Activated naive CD4-positive, alpha-beta T cell treated with anti-CD3 and anti-CD28 coated beads for 36 hours (primary cell): ENCODE data around the gene MYH15. TPM values are rescaled to one million over a fixed set of nuclear protein-coding genes. Genes with fewer than 3 reads are reported as not detected.

Source experiments
- CTCF ChIA-PET: fragments of 350-600 bp; sonication (Branson Sonifier 250); formaldehyde crosslinking; loops from one replicate; lab custom pipeline; 2021; ENCODE audit warnings: antibody characterized with exemption; lab: Charles Lee
- DNase-seq: peaks from one replicate; pipeline ENCODE4 v3.0.0-alpha.2; 2020
- H3K27ac Mint-ChIP-seq: one replicate; pipeline ENCODE4 v1.8.0; 2021; ENCODE audit warnings: mild to moderate bottlenecking, mixed read lengths
- H3K27me3 Mint-ChIP-seq: one replicate; pipeline ENCODE4 v1.8.0; 2021; ENCODE audit warnings: low read depth, mixed read lengths
- H3K36me3 Mint-ChIP-seq: one replicate; pipeline ENCODE4 v1.8.0; 2021; ENCODE audit warnings: low read depth, mixed read lengths
- H3K4me1 Mint-ChIP-seq: one replicate; pipeline ENCODE4 v1.8.0; 2021; ENCODE audit warnings: low read depth, mixed read lengths
- H3K4me3 Mint-ChIP-seq: one replicate; pipeline ENCODE4 v1.8.0; 2021; ENCODE audit warnings: mild to moderate bottlenecking, moderate library complexity, mixed read lengths
- H3K9me3 Mint-ChIP-seq: one replicate; pipeline ENCODE4 v1.8.0; 2021; ENCODE audit warnings: mixed read lengths
- intact Hi-C: fragments of 100-400 bp; cut with micrococcal nuclease; formaldehyde crosslinking; loops from one replicate; pipeline ENCODE4 v1.15.1; 2023
- total RNA-seq, 2 experiments: library from RNA; stranded (reverse); gene quantifications; one replicate each; pipeline ENCODE4 v1.2.3, GENCODE V29; 2021

The MYH15 gene
- total RNA-seq, 2 experiments from 2014 or later, result 0.07 TPM; not detected in 1

- H3K27me3 Mint-ChIP-seq, result peaks cover 2% of the 10 kb centered on the region
- CTCF ChIA-PET, result interaction anchor here (0.6 to 0.7 kb wide), 3 partner anchors 15 to 141 kb away, joined by 3 to 4 read pairs (median 4); no protein-coding TSS in a partner anchor
- H3K27ac Mint-ChIP-seq, result no peak overlapping the region
- H3K4me1 Mint-ChIP-seq, result no peaks in the 10 kb centered on the region
- H3K4me3 Mint-ChIP-seq, result no peak overlapping the region
- H3K36me3 Mint-ChIP-seq, result no peaks in the 10 kb centered on the region
- intact Hi-C loops, result no loop called here
- no peaks in the 10 kb centered on the region for H3K9me3 Mint-ChIP-seq
- DNase-seq, result no peak
Observed at GRCh38 chr3:108462899-108463298, 47.5 kb downstream of the MYH15 start.

- no peaks in the 10 kb centered on the region for H3K36me3 Mint-ChIP-seq
- no peak overlapping the region for H3K27ac Mint-ChIP-seq
- H3K4me3 Mint-ChIP-seq, result no peak overlapping the region
- H3K9me3 Mint-ChIP-seq, result no peaks in the 10 kb centered on the region
- DNase-seq, result no peak
- CTCF ChIA-PET, result interaction anchor here (0.5 kb wide), 1 partner anchor 33 kb away, joined by 3 read pairs; no protein-coding TSS in a partner anchor
- H3K4me1 Mint-ChIP-seq, result no peaks in the 10 kb centered on the region
- intact Hi-C loops, result no loop called here
- peaks cover 3% of the 10 kb centered on the region for H3K27me3 Mint-ChIP-seq
Observed at GRCh38 chr3:108461661-108462111, 48.7 kb downstream of the MYH15 start.

GRCh38 chr3:108459225-108459624 lies 51.2 kb downstream of the MYH15 start:
- Mint-ChIP-seq H3K27ac (no peak overlapping the region), H3K36me3 (no peaks in the 10 kb centered on the region), H3K27me3 (peaks cover 3% of the 10 kb centered on the region), H3K9me3 (peaks cover 6% of the 10 kb centered on the region), H3K4me3 (no peak overlapping the region), H3K4me1 (no peaks in the 10 kb centered on the region)
- CTCF ChIA-PET, result interaction anchor here (1.3 to 2.0 kb wide), 2 partner anchors 12 to 19 kb away, joined by 3 to 12 read pairs; no protein-coding TSS in a partner anchor
- intact Hi-C loops, result no loop called here
- no peak for DNase-seq

GRCh38 chr3:108455212-108455705 lies 55.1 kb downstream of the MYH15 start:
- Mint-ChIP-seq H3K4me1 (no peaks in the 10 kb centered on the region), H3K4me3 (no peak overlapping the region), H3K27ac (no peak overlapping the region), H3K9me3 (peaks cover 6% of the 10 kb centered on the region), H3K27me3 (peaks cover 1% of the 10 kb centered on the region), H3K36me3 (no peaks in the 10 kb centered on the region)
- intact Hi-C loops, result no loop called here
- CTCF ChIA-PET, result no interaction called here
- no peak for DNase-seq

GRCh38 chr3:108453565-108453964 lies 56.8 kb downstream of the MYH15 start:
- Mint-ChIP-seq H3K9me3 (peaks cover 6% of the 10 kb centered on the region), H3K27ac (no peak overlapping the region), H3K4me3 (no peak overlapping the region), H3K4me1 (no peaks in the 10 kb centered on the region), H3K27me3 (peaks cover 5% of the 10 kb centered on the region), H3K36me3 (no peaks in the 10 kb centered on the region)
- CTCF ChIA-PET, result no interaction called here
- intact Hi-C loops, result loop anchor here (2.0 kb wide), 1 partner anchor 15 kb away; no protein-coding TSS in a partner anchor
- no peak for DNase-seq

GRCh38 chr3:108450444-108450843 lies 60.0 kb downstream of the MYH15 start:
- no peak for DNase-seq
- Mint-ChIP-seq H3K27ac (no peak overlapping the region), H3K4me1 (no peaks in the 10 kb centered on the region), H3K9me3 (peaks cover 17% of the 10 kb centered on the region), H3K27me3 (peaks cover 5% of the 10 kb centered on the region), H3K4me3 (no peak overlapping the region), H3K36me3 (peaks cover 2% of the 10 kb centered on the region)
- CTCF ChIA-PET, result no interaction called here
- intact Hi-C loops, result no loop called here

- intact Hi-C loops, result no loop called here
Observed at GRCh38 chr3:108448593-108448992, 61.8 kb downstream of the MYH15 start.

GRCh38 chr3:108447096-108447847 lies 63.1 kb downstream of the MYH15 start:
- no peak overlapping the region for H3K27ac Mint-ChIP-seq
- no peak for DNase-seq
- peaks cover 2% of the 10 kb centered on the region for H3K36me3 Mint-ChIP-seq
- no peak overlapping the region for H3K4me3 Mint-ChIP-seq
- H3K9me3 Mint-ChIP-seq, result peaks cover 11% of the 10 kb centered on the region
- intact Hi-C loops, result no loop called here
- H3K27me3 Mint-ChIP-seq, result peaks cover 5% of the 10 kb centered on the region
- H3K4me1 Mint-ChIP-seq, result no peaks in the 10 kb centered on the region
- CTCF ChIA-PET, result no interaction called here

More at GRCh38 chr3:108448593-108448992, 61.8 kb downstream of the MYH15 start:
- Mint-ChIP-seq H3K4me1 (no peaks in the 10 kb centered on the region), H3K27ac (no peak overlapping the region), H3K4me3 (no peak overlapping the region), H3K9me3 (peaks cover 11% of the 10 kb centered on the region), H3K36me3 (peaks cover 2% of the 10 kb centered on the region), H3K27me3 (peaks cover 5% of the 10 kb centered on the region)
- DNase-seq, result no peak
- CTCF ChIA-PET, result no interaction called here

GRCh38 chr3:108442281-108442680 lies 68.1 kb downstream of the MYH15 start:
- Mint-ChIP-seq H3K4me1 (no peaks in the 10 kb centered on the region), H3K36me3 (peaks cover under 1% of the 10 kb centered on the region), H3K4me3 (no peak overlapping the region), H3K9me3 (peaks cover 10% of the 10 kb centered on the region), H3K27ac (no peak overlapping the region), H3K27me3 (peaks cover under 1% of the 10 kb centered on the region)
- CTCF ChIA-PET, result interaction anchor here (1.0 kb wide), 1 partner anchor 36 kb away, joined by 3 read pairs; no protein-coding TSS in a partner anchor
- DNase-seq, result no peak
- intact Hi-C loops, result no loop called here

- Mint-ChIP-seq H3K4me1 (no peaks in the 10 kb centered on the region), H3K4me3 (no peak overlapping the region)
- CTCF ChIA-PET, result no interaction called here
Observed at GRCh38 chr3:108441518-108441917, 68.9 kb downstream of the MYH15 start.

GRCh38 chr3:108441071-108441507 lies 69.3 kb downstream of the MYH15 start:
- Mint-ChIP-seq H3K27ac (no peak overlapping the region), H3K4me1 (no peaks in the 10 kb centered on the region), H3K4me3 (no peak overlapping the region), H3K36me3 (no peaks in the 10 kb centered on the region), H3K27me3 (no peaks in the 10 kb centered on the region), H3K9me3 (no peaks in the 10 kb centered on the region)
- CTCF ChIA-PET, result no interaction called here
- DNase-seq, result no peak
- intact Hi-C loops, result no loop called here

More at GRCh38 chr3:108441518-108441917, 68.9 kb downstream of the MYH15 start:
- Mint-ChIP-seq H3K27ac (no peak overlapping the region), H3K9me3 (peaks cover 3% of the 10 kb centered on the region), H3K36me3 (no peaks in the 10 kb centered on the region), H3K27me3 (no peaks in the 10 kb centered on the region)
- DNase-seq, result no peak
- intact Hi-C loops, result no loop called here

- H3K4me1 Mint-ChIP-seq, result no peaks in the 10 kb centered on the region
- no peaks in the 10 kb centered on the region for H3K27me3 Mint-ChIP-seq
Observed at GRCh38 chr3:108438542-108438941, 71.9 kb downstream of the MYH15 start.

More at GRCh38 chr3:108438542-108438941, 71.9 kb downstream of the MYH15 start:
- Mint-ChIP-seq H3K4me3 (no peak overlapping the region), H3K36me3 (no peaks in the 10 kb centered on the region), H3K27ac (no peak overlapping the region), H3K9me3 (no peaks in the 10 kb centered on the region)
- intact Hi-C loops, result loop anchor here (2.0 kb wide), 1 partner anchor 14 kb away; no protein-coding TSS in a partner anchor
- no peak for DNase-seq
- CTCF ChIA-PET, result no interaction called here
